ENCODE measurements around the gene SEMA3D. TPM values are rescaled to one million over a fixed set of nuclear protein-coding genes. Genes with fewer than 3 reads are reported as not detected.

The SEMA3D gene
- total and polyA plus RNA-seq, 2 donors (not counting 3 experiments of a cell fraction or from before 2014, with no cell fraction given), result 9.9 to 10.3 TPM

GRCh38 chr7:85215098-85215497 lies 28.2 kb upstream of the SEMA3D start:
- H3K9me3 ChIP-seq (replicated peaks; ENCODE audit: control insufficient read depth, insufficient read depth, low read length), result no peaks in the 10 kb centered on the region
- H3K9me1 ChIP-seq (replicated peaks; ENCODE audit: control insufficient read depth, extremely low read depth, insufficient read depth, low read length), result no peaks in the 10 kb centered on the region
- DNase-seq (ENCODE audit: low read depth, low spot score), result no peak
- CTCF ChIA-PET, result no interaction called here
- POLR2A ChIA-PET, result no interaction called here
- no peak overlapping the region for H3K9ac ChIP-seq (replicated peaks; ENCODE audit: extremely low read depth, insufficient read depth, low read length)
- H3K27me3 ChIP-seq (ENCODE audit: control insufficient read depth in 2 of 2, insufficient read depth in 2 of 2, low read length in 2 of 2), result no peaks in the 10 kb centered on the region
- H4K20me1 ChIP-seq (replicated peaks; ENCODE audit: control insufficient read depth, extremely low read depth, insufficient read depth, low read length), result no peaks in the 10 kb centered on the region
- no peak overlapping the region for H3K27ac ChIP-seq (ENCODE audit: insufficient read depth, low read depth, low read length)
- no peaks in the 10 kb centered on the region for H3K4me1 ChIP-seq (ENCODE audit: control insufficient read depth, extremely low read depth, insufficient read depth, low read length)
- intact Hi-C loops (cut with micrococcal nuclease) (no loop called here), dilution Hi-C loops (cut with MboI; ENCODE audit: extremely low pct_ligation_motif_present, low sequenced_read_pairs) (no loop called here)
- no peak overlapping the region for H2AFZ ChIP-seq (ENCODE audit: low read depth, low read length)
- BruUV-seq (replicated peaks), result no TSS peak
- H3K36me3 ChIP-seq (ENCODE audit: control insufficient read depth in 2 of 2, extremely low read depth in 1 of 2, insufficient read depth in 2 of 2, low read length in 2 of 2), result no peaks in the 10 kb centered on the region
- no peak for FAIRE-seq
- no peaks in the 10 kb centered on the region for H3K79me2 ChIP-seq (ENCODE audit: control insufficient read depth, insufficient read depth, low read length)
- H3K4me3 ChIP-seq (replicated peaks in 1 of 3; ENCODE audit: insufficient read depth in 1 of 3, low read depth in 1 of 3, low read length in 3 of 3), result no peak overlapping the region
- no peak overlapping the region for H3K4me2 ChIP-seq (ENCODE audit: insufficient read depth, low read length)
- TF ChIP-seq MAX (IDR thresholded peaks at IDR 0.05; ENCODE audit: insufficient read depth, insufficient read length), result no peak
- no peak for TF ChIP-seq JUN (IDR thresholded peaks at IDR 0.05; ENCODE audit: borderline replicate concordance, insufficient read depth, insufficient read length, low read depth)
- TF ChIP-seq POLR2AphosphoS5 (IDR thresholded peaks at IDR 0.05; ENCODE audit: insufficient read depth, low read depth, low read length), result no peak
- no peak for TF ChIP-seq MYC (IDR thresholded peaks at IDR 0.05; ENCODE audit: low read depth, low read length)
- TF ChIP-seq CTCF (IDR thresholded peaks at IDR 0.05; ENCODE audit: extremely low read depth in 1 of 2, insufficient read depth in 1 of 2, low read depth in 1 of 2, low read length in 2 of 2), result no peak
- no peak for TF ChIP-seq EZH2 (IDR thresholded peaks at IDR 0.05; ENCODE audit: borderline replicate concordance, low read depth, low read length, severe bottlenecking)
- TF ChIP-seq POLR2A (IDR thresholded peaks at IDR 0.05; ENCODE audit: low read depth, low read length), result no peak
- TF ChIP-seq FOS (IDR thresholded peaks at IDR 0.05; ENCODE audit: borderline replicate concordance, insufficient read depth, low read length), result no peak
- no peak for TF ChIP-seq GATA2 (IDR thresholded peaks at IDR 0.05; ENCODE audit: insufficient read depth, insufficient read length, low read depth, low read length)

Data from endothelial cell of umbilical vein (primary cell).